K562 (cell line): Measurements from ENCODE around the gene TMEM200B. TPM values are rescaled to one million over a fixed set of nuclear protein-coding genes. Genes with fewer than 3 reads are reported as not detected.

ENCODE experiments used
- ATAC-seq: fragments of 200-7000 bp; cut with Tn5 transposase; 3 replicates; pipeline ENCODE4 v1.9.1; 2020; ENCODE audit warnings: moderate library complexity
- BruUV-seq: library from RNA; stranded (reverse); fragments of 400-500 nt; replicated peaks from 2 replicates; lab custom pipeline; 2021; lab: Mats Ljungman, UMichigan
- CTCF ChIA-PET: fragments of 300-600 bp; formaldehyde crosslinking; extraction: SDS; loops from one replicate; lab custom pipeline; 2021; ENCODE audit warnings: low intra/inter-chr PET ratio; lab: Yijun Ruan, JAX
- POLR2A ChIA-PET: fragments of 300-600, 350-650 bp; sonication (Branson Sonifier 250); formaldehyde crosslinking; extraction: SDS; loops from one replicate; lab custom pipeline; 2021; ENCODE audit warnings: antibody characterized with exemption, inconsistent platforms; lab: Yijun Ruan, JAX
- DNase-seq, 4 experiments: peaks; one replicate each; pipeline versions ENCODE4 v3.0.0 to v3.0.0-alpha.2; 2011 to 2018; ENCODE audit warnings: low spot score in 3 of 4, mixed read lengths in 3 of 4; ENCODE audit errors: extremely low read depth in 1 of 4
- FAIRE-seq: peaks from 2 replicates; lab custom pipeline; 2011; peaks lifted over from hg19 to GRCh38; lab: Jason Lieb, UNC
- H2AFZ ChIP-seq: 2 replicates; pipeline ENCODE4 v1.6.0; 2011; ENCODE audit warnings: low read depth, low read length, control low read depth, inconsistent platforms
- H3K27ac ChIP-seq: fragments of 200-600 bp; 3 replicates; pipeline ENCODE4 v1.8.0; 2011; ENCODE audit warnings: low read depth, mild to moderate bottlenecking, control low read depth, inconsistent platforms, low read length, moderate library complexity, mixed read lengths; ENCODE audit errors: extremely low read depth
- H3K27me3 ChIP-seq, 2 experiments: fragments of 300-600 bp in 1 of 2; 2 replicates in 1 of 2; 3 replicates in 1 of 2; pipeline versions ENCODE4 v1.6.0 to v1.8.0; 2011; ENCODE audit warnings: inconsistent platforms in 2 of 2, low read length in 2 of 2, mild to moderate bottlenecking in 1 of 2, mixed read lengths in 1 of 2, moderate library complexity in 1 of 2; ENCODE audit not compliant: control insufficient read depth in 2 of 2, insufficient read depth in 2 of 2
- H3K36me3 ChIP-seq: fragments of 300-600 bp; 3 replicates; pipeline ENCODE4 v1.8.0; 2011; ENCODE audit warnings: mild to moderate bottlenecking, low read length, inconsistent platforms; ENCODE audit not compliant: control insufficient read depth, insufficient read depth
- H3K4me1 ChIP-seq, 2 experiments: fragments of 200-600 bp in 1 of 2; replicated peaks in 1 of 2; 2 replicates in 1 of 2; 3 replicates in 1 of 2; pipeline versions ENCODE4 v1.5.1 to v1.8.0; 2011; ENCODE audit warnings: inconsistent platforms in 2 of 2, low read length in 2 of 2, mild to moderate bottlenecking in 1 of 2, mixed read lengths in 1 of 2, moderate library complexity in 1 of 2; ENCODE audit not compliant: control insufficient read depth in 2 of 2, insufficient read depth in 2 of 2
- H3K4me2 ChIP-seq: 2 replicates; pipeline ENCODE4 v1.6.1; 2011; ENCODE audit warnings: low read length, control low read depth, inconsistent platforms, mixed read lengths; ENCODE audit not compliant: insufficient read depth
- H3K4me3 ChIP-seq: fragments of 200-600 bp; sonication (generic), shearing (Covaris generic); 2 replicates; pipeline ENCODE4 v1.5.1; 2016; ENCODE audit warnings: control low read depth, inconsistent platforms
- H3K79me2 ChIP-seq: fragments of 200-600 bp; 3 replicates; pipeline ENCODE4 v1.8.0; 2011; ENCODE audit warnings: low read length, inconsistent platforms; ENCODE audit not compliant: control insufficient read depth, insufficient read depth
- H3K9ac ChIP-seq, 2 experiments: 2 replicates each; pipeline versions ENCODE4 v1.6.0 to v1.6.1; 2011; ENCODE audit warnings: low read depth in 2 of 2, low read length in 2 of 2, control low read depth in 1 of 2, inconsistent platforms in 1 of 2, mild to moderate bottlenecking in 1 of 2, mixed read lengths in 1 of 2; ENCODE audit not compliant: insufficient read depth in 1 of 2
- H3K9me1 ChIP-seq: one replicate; pipeline ENCODE4 v1.6.0; 2011; ENCODE audit warnings: inconsistent platforms, mild to moderate bottlenecking, low read length, moderate library complexity; ENCODE audit not compliant: control insufficient read depth, insufficient read depth
- H3K9me3 ChIP-seq: replicated peaks from 2 replicates; pipeline ENCODE4 v1.5.1; 2011; ENCODE audit warnings: low read depth, low read length, inconsistent platforms; ENCODE audit not compliant: control insufficient read depth, insufficient read depth
- H4K20me1 ChIP-seq: replicated peaks from 2 replicates; pipeline ENCODE4 v1.6.1; 2011; ENCODE audit warnings: low read length, inconsistent platforms, mixed read lengths; ENCODE audit not compliant: control insufficient read depth, insufficient read depth
- ARHGAP35 ChIP-seq: fragments of 450-650 bp; IDR thresholded peaks from 2 replicates; pipeline ENCODE4 v1.6.1; 2018; ENCODE audit not compliant: partially characterized antibody
- ARID2 ChIP-seq: fragments of 450-650 bp; IDR thresholded peaks from 2 replicates; pipeline ENCODE4 v1.6.1; 2017; ENCODE audit warnings: antibody characterized with exemption, mild to moderate bottlenecking
- GATA2 ChIP-seq: sonication (generic); formaldehyde crosslinking; IDR thresholded peaks from 2 replicates; pipeline ENCODE4 v1.4.0; 2020; ENCODE audit warnings: mild to moderate bottlenecking, missing genetic modification reagents
- NR2C2 ChIP-seq, 2 experiments: fragments of 200-800 bp in 1 of 2; sonication (Bioruptor generic) in 1 of 2; sonication (generic) in 1 of 2; formaldehyde crosslinking in 1 of 2; IDR thresholded peaks; 2 replicates each; pipeline versions ENCODE4 v1.6.1 to v1.8.0; 2016 to 2022; ENCODE audit warnings: mild to moderate bottlenecking in 1 of 2, missing compliant biosample characterization in 1 of 2, missing genetic modification characterization in 1 of 2, missing genetic modification reagents in 1 of 2
- RBM14 ChIP-seq: fragments of 200-400 bp; formaldehyde crosslinking; IDR thresholded peaks from 2 replicates; pipeline ENCODE4 v1.6.1; 2018; ENCODE audit warnings: low read depth, mild to moderate bottlenecking, low read length, moderate library complexity, borderline replicate concordance; ENCODE audit not compliant: insufficient read depth
- SMAD1 ChIP-seq: fragments of 150-350 bp; IDR thresholded peaks from 2 replicates; pipeline ENCODE4 v1.6.1; 2014; ENCODE audit warnings: low read length, low read depth; ENCODE audit not compliant: partially characterized antibody
- SP1 ChIP-seq: sonication (generic); formaldehyde crosslinking; IDR thresholded peaks from 2 replicates; pipeline ENCODE4 v1.8.1; 2022; ENCODE audit warnings: mild to moderate bottlenecking, missing genetic modification reagents
- TRIM28 ChIP-seq: fragments of 450-650 bp; IDR thresholded peaks from 2 replicates; pipeline ENCODE4 v1.6.1; 2017
- ZBTB1 ChIP-seq: sonication (generic); formaldehyde crosslinking; IDR thresholded peaks from 2 replicates; pipeline ENCODE4 v1.8.1; 2023; ENCODE audit warnings: missing genetic modification reagents, low read depth, mild to moderate bottlenecking, borderline replicate concordance
- ZBTB7A ChIP-seq: IDR thresholded peaks from 2 replicates; pipeline ENCODE4 v1.6.1; 2011; ENCODE audit warnings: low read depth, mild to moderate bottlenecking, low read length, moderate library complexity, borderline replicate concordance; ENCODE audit not compliant: control insufficient read depth
- ZBTB8A ChIP-seq: fragments of 450-650 bp; IDR thresholded peaks from 2 replicates; pipeline ENCODE4 v1.6.1; 2018; ENCODE audit warnings: mild to moderate bottlenecking, moderate library complexity; ENCODE audit not compliant: partially characterized antibody
- ZNF23 ChIP-seq: fragments of 250-450 bp; sonication (Bioruptor Pico); IDR thresholded peaks from 2 replicates; pipeline ENCODE4 v1.4.0; 2020; ENCODE audit warnings: mild to moderate bottlenecking
- ZNF311 ChIP-seq: fragments of 250-450 bp; sonication (Bioruptor Pico); IDR thresholded peaks from 2 replicates; pipeline ENCODE4 v1.4.0; 2020; ENCODE audit warnings: mild to moderate bottlenecking, moderate library complexity
- ZNF589 ChIP-seq: fragments of 200-800 bp; sonication (Bioruptor generic); IDR thresholded peaks from 2 replicates; pipeline ENCODE4 v1.6.1; 2016; ENCODE audit warnings: low read depth, missing genetic modification characterization, missing compliant biosample characterization
- WGBS: fragments of 100-300 bp; shearing (Covaris generic); methylation state at CpG from one replicate; pipeline ENCODE4 v1.1.6; 2016; ENCODE audit warnings: low coverage, mixed read lengths; ENCODE audit not compliant: insufficient coverage; ENCODE audit errors: missing lambda C conversion rate; 5-methylcytosine and 5-hydroxymethylcytosine counted together
- in situ Hi-C: fragments of 300-500 bp; cut with MboI; formaldehyde crosslinking; loops from 4 replicates; pipeline ENCODE4 v1.15.0; 2018; ENCODE audit warnings: inconsistent platforms, mixed read lengths
- intact Hi-C: fragments of 100-400 bp; cut with micrococcal nuclease; formaldehyde crosslinking; loops from 2 replicates; pipeline ENCODE4 v1.14.2; 2022
- polyA plus RNA-seq, 8 experiments: library from polyadenylated mRNA; depleted of rRNA in 4 of 8; stranded (reverse) in 5 of 8; unstranded in 3 of 8; fragments of >200 nt; fragmentation: Nextera tagmentation in 2 of 8; fragmentation: Illumina TruSeq in 1 of 8; extraction: Ambion mirVana in 2 of 8; extraction: Trizol in 1 of 8; gene quantifications; 2 replicates each; pipeline versions ENCODE4 v1.2.1 to v1.2.3, GENCODE V29; 2011 to 2014; ENCODE audit warnings: inconsistent platforms in 1 of 8, missing spikeins in 1 of 8
- total RNA-seq, 7 experiments: library from RNA; depleted of rRNA in 6 of 7; stranded (reverse); fragments of >200 nt in 6 of 7; fragmentation: Illumina TruSeq in 2 of 7; extraction: Trizol in 2 of 7; gene quantifications; 2 replicates each; pipeline versions ENCODE4 v1.2.1 to v1.2.3, GENCODE V29; 2011 to 2021; ENCODE audit warnings: low replicate concordance in 1 of 7
- TF ChIP-seq, protein P1 (sequence below): fragments of 250-450 bp; sonication (Bioruptor Pico); IDR thresholded peaks from 2 replicates; pipeline ENCODE4 v1.8.0; 2021; ENCODE audit warnings: moderate library complexity, mild to moderate bottlenecking, inconsistent platforms

The TMEM200B gene
- total and polyA plus RNA-seq, 9 of the 15 experiments (the other 6 are each of a cell fraction or from before 2014, with no cell fraction given) = 0.04 to 0.35 (median 0.10) TPM; not detected in 1

DNA sequence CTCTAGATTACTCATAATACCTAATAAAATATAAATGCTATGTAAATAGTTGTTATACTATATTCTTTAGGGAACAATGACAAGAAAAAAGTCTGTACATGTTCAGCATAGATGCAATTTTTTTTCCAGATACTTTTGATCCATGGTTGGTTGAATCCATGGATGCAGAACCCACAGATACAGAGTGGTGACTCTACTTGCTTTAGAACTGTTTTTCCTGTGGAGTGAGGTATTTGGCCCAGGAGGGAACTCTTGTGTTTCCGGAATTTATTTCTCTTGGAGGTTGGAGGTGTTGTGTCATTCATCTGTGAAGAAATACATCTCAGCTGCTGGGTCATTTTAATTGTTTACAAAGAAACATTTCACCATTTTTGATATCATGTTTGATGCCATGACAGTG, 28.7 kb downstream of the TMEM200B start:
- no peak overlapping the region for H3K9ac ChIP-seq
- ATAC-seq (no peak), FAIRE-seq (no peak), DNase-seq (no peak)
- no peak overlapping the region for H3K27ac ChIP-seq
- no peaks in the 10 kb centered on the region for H3K79me2 ChIP-seq
- no TSS peak for BruUV-seq
- intact Hi-C loops = no loop called here
- no peaks in the 10 kb centered on the region for H4K20me1 ChIP-seq
- H3K9me3 ChIP-seq = no peaks in the 10 kb centered on the region
- WGBS = 100% methylated on average over 1 of the region's 1 CpG
- no peak overlapping the region for H3K4me2 ChIP-seq
- TF ChIP-seq SMAD1 = no peak
- no peak for TF ChIP-seq NR2C2 (CRISPR knock-in tag; IDR thresholded peaks at IDR 0.05)
- TF ChIP-seq NR2C2 (tag; IDR thresholded peaks at IDR 0.05) = no peak
- no peak for TF ChIP-seq ZNF23
- no peak for TF ChIP-seq TRIM28
- TF ChIP-seq ARID2 = no peak
- TF ChIP-seq GATA2 = no peak
- no peaks in the 10 kb centered on the region for H3K27me3 ChIP-seq
- CTCF ChIA-PET = no interaction called here
- no peak overlapping the region for H3K4me3 ChIP-seq
- no peaks in the 10 kb centered on the region for H3K4me1 ChIP-seq
- in situ Hi-C loops = no loop called here
- no peak overlapping the region for H2AFZ ChIP-seq
- H3K9me1 ChIP-seq = no peaks in the 10 kb centered on the region
- POLR2A ChIA-PET = interaction anchor here (0.5 to 1.2 kb wide), 5 partner anchors 12 to 42 kb away, joined by 3 to 4 read pairs (median 4); no protein-coding TSS in a partner anchor
- H3K36me3 ChIP-seq = peaks cover 80% of the 10 kb centered on the region

DNA sequence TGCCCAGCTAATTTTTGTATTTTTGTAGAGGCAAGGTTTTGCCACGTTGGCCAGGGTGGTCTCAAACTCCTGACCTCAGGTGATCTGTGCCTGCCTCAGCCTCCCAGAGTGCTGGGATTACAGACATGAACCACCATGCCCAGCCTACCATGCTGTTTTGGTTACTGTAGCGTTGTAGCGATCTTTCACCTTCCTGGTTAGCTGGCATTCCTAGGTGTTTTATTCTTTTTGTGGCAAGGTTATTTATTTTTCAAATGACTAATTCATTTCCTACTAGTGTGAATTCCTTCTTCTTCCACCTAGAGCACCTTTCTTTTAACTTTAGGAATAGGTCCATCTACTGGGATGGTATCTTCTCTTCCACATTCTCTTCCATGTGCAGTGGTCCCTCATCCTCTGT, 29.3 kb downstream of the TMEM200B start:
- Histone ChIP-seq H3K36me3 (peaks cover 79% of the 10 kb centered on the region), H3K9me1 (no peaks in the 10 kb centered on the region), H4K20me1 (no peaks in the 10 kb centered on the region), H3K4me2 (no peak overlapping the region), H3K4me3 (no peak overlapping the region), H3K27me3 (no peaks in the 10 kb centered on the region), H3K79me2 (no peaks in the 10 kb centered on the region), H2AFZ (no peak overlapping the region), H3K9ac (no peak overlapping the region), H3K27ac (no peak overlapping the region), H3K4me1 (no peaks in the 10 kb centered on the region), H3K9me3 (no peaks in the 10 kb centered on the region)
- ChIA-PET CTCF (no interaction called here), POLR2A (interaction anchor here (1.2 kb wide), 1 partner anchor 18 kb away, joined by 4 read pairs; no protein-coding TSS in a partner anchor)
- DNase-seq = no peak
- 89% methylated on average over 3 of the region's 3 CpGs for WGBS
- intact Hi-C loops (no loop called here), in situ Hi-C loops (no loop called here)
- no TSS peak for BruUV-seq
- ATAC-seq = no peak
- no peak for FAIRE-seq
- TF ChIP-seq ZBTB8A (no peak), RBM14 (no peak), ZBTB1 (CRISPR knock-in tag) (no peak), SP1 (CRISPR knock-in tag) (no peak), ZNF589 (CRISPR knock-in tag) (no peak), ZBTB7A (no peak), ARHGAP35 (no peak), ZNF311 (no peak)
- TF ChIP-seq, protein P1, sequence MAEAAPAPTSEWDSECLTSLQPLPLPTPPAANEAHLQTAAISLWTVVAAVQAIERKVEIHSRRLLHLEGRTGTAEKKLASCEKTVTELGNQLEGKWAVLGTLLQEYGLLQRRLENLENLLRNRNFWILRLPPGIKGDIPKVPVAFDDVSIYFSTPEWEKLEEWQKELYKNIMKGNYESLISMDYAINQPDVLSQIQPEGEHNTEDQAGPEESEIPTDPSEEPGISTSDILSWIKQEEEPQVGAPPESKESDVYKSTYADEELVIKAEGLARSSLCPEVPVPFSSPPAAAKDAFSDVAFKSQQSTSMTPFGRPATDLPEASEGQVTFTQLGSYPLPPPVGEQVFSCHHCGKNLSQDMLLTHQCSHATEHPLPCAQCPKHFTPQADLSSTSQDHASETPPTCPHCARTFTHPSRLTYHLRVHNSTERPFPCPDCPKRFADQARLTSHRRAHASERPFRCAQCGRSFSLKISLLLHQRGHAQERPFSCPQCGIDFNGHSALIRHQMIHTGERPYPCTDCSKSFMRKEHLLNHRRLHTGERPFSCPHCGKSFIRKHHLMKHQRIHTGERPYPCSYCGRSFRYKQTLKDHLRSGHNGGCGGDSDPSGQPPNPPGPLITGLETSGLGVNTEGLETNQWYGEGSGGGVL (CRISPR knock-in tag) = no peak
